Lower leg skin (tissue), 4 donors: ENCODE measurements around the gene USP48. TPM values are rescaled to one million over a fixed set of nuclear protein-coding genes. Genes with fewer than 3 reads are reported as not detected.

Experiments used
- DNase-seq, 2 donors: peaks; one replicate each; pipeline ENCODE4 v3.0.0-alpha.2; 2019; ENCODE audit warnings: low spot score in 2 of 2
- H3K4me3 ChIP-seq: fragments of 200-600 bp; sonication (generic); 2 replicates; pipeline ENCODE4 v1.5.1; 2017; ENCODE audit warnings: mild to moderate bottlenecking, low read depth; ENCODE audit not compliant: poor library complexity, severe bottlenecking
- CTCF ChIP-seq, 3 donors: fragments of 450-650 bp; IDR thresholded peaks; one replicate each; pipeline ENCODE4 v1.5.1; 2016; ENCODE audit warnings: antibody characterized with exemption in 3 of 3, mild to moderate bottlenecking in 3 of 3, moderate library complexity in 2 of 3
- POLR2A ChIP-seq, 2 donors: fragments of 450-650 bp; IDR thresholded peaks; one replicate each; pipeline ENCODE4 v1.6.1; 2016 to 2017; ENCODE audit warnings: antibody characterized with exemption in 2 of 2, mild to moderate bottlenecking in 1 of 2, moderate library complexity in 1 of 2
- WGBS, 2 donors: methylation state at CpG; one replicate each; pipeline ENCODE4 v1.1.5; 2018; 5-methylcytosine and 5-hydroxymethylcytosine counted together
- intact Hi-C: fragments of 100-400 bp; cut with DNase I; formaldehyde crosslinking; loops from one replicate; pipeline ENCODE4 v1.15.0; 2023; ENCODE audit warnings: low total_unique reads
- total RNA-seq, 4 donors: library from RNA; depleted of rRNA; stranded (reverse); fragments of >200 nt; gene quantifications; one replicate each; pipeline ENCODE4 v1.1.0, GENCODE V29; 2016

The USP48 gene
- total RNA-seq, 4 donors from 2014 or later: 26.9 to 38.1 (median 31.5) TPM

- no peak for TF ChIP-seq POLR2A (IDR thresholded peaks at IDR 0.05)
- 87% methylated on average over 10 of the region's 10 CpGs for WGBS, 2 donors
- intact Hi-C loops: no loop called here
- H3K4me3 ChIP-seq: no peak overlapping the region
- no peak for DNase-seq
Measured at GRCh38 chr1:21644348-21644747, 138.6 kb downstream of the USP48 start.

GRCh38 chr1:21643624-21644023, 139.3 kb downstream of the USP48 start:
- intact Hi-C loops: no loop called here
- 88 to 89% methylated on average over 5 of the region's 5 CpGs for WGBS, 2 donors

GRCh38 chr1:21641967-21642739, 140.8 kb downstream of the USP48 start:
- intact Hi-C loops: no loop called here
- WGBS, 2 donors: 86 to 96% methylated on average over 19 of the region's 19 CpGs
- TF ChIP-seq POLR2A (IDR thresholded peaks at IDR 0.05) (no peak), CTCF (IDR thresholded peaks at IDR 0.05) (no peak)
- DNase-seq: no peak
- no peak overlapping the region for H3K4me3 ChIP-seq

More at GRCh38 chr1:21643624-21644023, 139.3 kb downstream of the USP48 start:
- H3K4me3 ChIP-seq: no peak overlapping the region
- no peak for TF ChIP-seq CTCF (IDR thresholded peaks at IDR 0.05)
- TF ChIP-seq POLR2A (IDR thresholded peaks at IDR 0.05): no peak
- DNase-seq: no peak

- intact Hi-C loops: no loop called here
- 86 to 88% methylated on average over 6 of the region's 6 CpGs for WGBS, 2 donors
- DNase-seq: no peak
- H3K4me3 ChIP-seq: no peak overlapping the region
- TF ChIP-seq CTCF (IDR thresholded peaks at IDR 0.05): no peak
- no peak for TF ChIP-seq POLR2A (IDR thresholded peaks at IDR 0.05)
Measured at GRCh38 chr1:21641537-21641936, 141.4 kb downstream of the USP48 start.

- 93 to 97% methylated on average over 2 of the region's 2 CpGs for WGBS, 2 donors
- intact Hi-C loops: no loop called here
- TF ChIP-seq CTCF (IDR thresholded peaks at IDR 0.05) (no peak), POLR2A (IDR thresholded peaks at IDR 0.05) (no peak)
- DNase-seq: no peak
- no peak overlapping the region for H3K4me3 ChIP-seq
Measured at GRCh38 chr1:21641076-21641475, 141.9 kb downstream of the USP48 start.

- TF ChIP-seq CTCF (IDR thresholded peaks at IDR 0.05): no peak
- no peak for TF ChIP-seq POLR2A (IDR thresholded peaks at IDR 0.05)
- 84 to 94% methylated on average over 6 of the region's 6 CpGs for WGBS, 2 donors
- no peak for DNase-seq
- H3K4me3 ChIP-seq: no peak overlapping the region
- intact Hi-C loops: no loop called here
Measured at GRCh38 chr1:21640653-21641052, 142.3 kb downstream of the USP48 start.
